HCT116 (cell line): ENCODE results near the gene SND1.

Source experiments
- CTCF ChIP-seq, 3 experiments: fragments of 200-600 bp in 1 of 3; sonication (generic) in 1 of 3; IDR thresholded peaks in 2 of 3; conservative IDR thresholded peaks in 1 of 3; 2 replicates each; pipeline ENCODE4 v1.5.1; 2012 to 2017; ENCODE audit warnings: low read depth in 2 of 3, low read length in 2 of 3, antibody characterized with exemption in 1 of 3, borderline replicate concordance in 1 of 3, control low read depth in 1 of 3, mild to moderate bottlenecking in 1 of 3, mixed read lengths in 1 of 3, mixed run types in 1 of 3, moderate library complexity in 1 of 3; ENCODE audit not compliant: insufficient read depth in 1 of 3
- MAX ChIP-seq: IDR thresholded peaks from 2 replicates; pipeline ENCODE4 v1.6.1; 2012

- TF ChIP-seq CTCF (IDR thresholded peaks at IDR 0.05 in 2 of 3, conservative IDR thresholded peaks at IDR 0.05 in 1 of 3; ENCODE audit: borderline replicate concordance in 1 of 3, insufficient read depth in 1 of 3, low read depth in 2 of 3, low read length in 2 of 3) (no peak), MAX (no peak)
Measured at GRCh38 chr7:128052404-128052803, 400.4 kb downstream of the SND1 start.
